Fibroblast of skin of scalp (primary cell): Measurements from ENCODE around the gene PHACTR3.
"Not testable (repeated sequence)": the region's sequence is repeated elsewhere in the genome, so short reads cannot be mapped to it uniquely, and the experiment has no call there.

Experiments used
- DNase-seq: peaks from one replicate; pipeline ENCODE4 v3.0.0-alpha.2; 2013

Gene PHACTR3

DNA sequence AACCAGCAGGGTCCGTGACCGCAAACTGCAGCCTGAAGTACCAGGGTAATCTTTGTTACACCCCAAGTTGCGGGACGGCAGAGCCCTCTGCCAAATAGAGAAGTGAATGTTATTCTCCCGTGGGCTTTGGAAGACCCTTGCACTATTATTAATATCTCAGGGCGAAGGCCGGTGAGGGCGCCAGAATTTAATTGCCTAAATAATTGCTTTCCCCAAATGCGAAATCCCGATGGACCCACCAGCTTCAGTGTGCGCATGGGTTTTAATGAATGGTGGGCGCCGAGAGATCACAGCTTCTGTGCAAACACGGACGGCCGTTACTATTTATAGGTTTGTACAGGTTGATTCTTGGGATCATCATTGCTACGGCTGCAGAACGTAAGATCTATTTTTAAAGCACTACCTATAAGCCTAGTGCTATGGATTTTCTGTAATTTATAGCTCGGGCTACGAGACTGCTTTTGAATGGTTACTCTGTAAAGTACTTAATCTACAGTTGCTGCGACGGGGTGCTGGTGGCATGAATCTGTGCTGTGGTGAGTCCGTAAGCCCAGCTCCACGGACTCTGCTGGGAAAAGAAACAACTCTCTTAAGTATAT is 15.2 kb upstream of the PHACTR3 start:
- no peak for DNase-seq

DNA sequence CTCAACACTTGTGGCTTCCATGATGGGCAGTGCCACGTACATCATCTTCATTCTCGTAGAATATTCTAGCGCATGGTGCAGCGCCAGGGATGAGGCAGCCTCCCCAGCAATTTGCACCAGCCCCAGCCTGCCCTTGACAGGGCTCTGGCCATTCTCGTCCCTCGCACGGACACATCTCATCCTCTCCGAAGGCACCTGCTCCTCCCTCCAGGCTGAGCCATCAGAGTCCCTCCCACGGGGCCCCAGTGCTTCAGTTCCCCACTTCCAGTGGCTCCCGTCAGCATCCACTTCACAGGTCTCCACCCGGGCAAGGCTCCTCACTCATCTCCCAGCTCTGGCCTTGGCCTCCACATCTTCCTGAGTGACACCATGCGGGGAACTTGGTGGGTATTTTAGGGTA is 13.3 kb upstream of the PHACTR3 start:
- no peak for DNase-seq

DNA sequence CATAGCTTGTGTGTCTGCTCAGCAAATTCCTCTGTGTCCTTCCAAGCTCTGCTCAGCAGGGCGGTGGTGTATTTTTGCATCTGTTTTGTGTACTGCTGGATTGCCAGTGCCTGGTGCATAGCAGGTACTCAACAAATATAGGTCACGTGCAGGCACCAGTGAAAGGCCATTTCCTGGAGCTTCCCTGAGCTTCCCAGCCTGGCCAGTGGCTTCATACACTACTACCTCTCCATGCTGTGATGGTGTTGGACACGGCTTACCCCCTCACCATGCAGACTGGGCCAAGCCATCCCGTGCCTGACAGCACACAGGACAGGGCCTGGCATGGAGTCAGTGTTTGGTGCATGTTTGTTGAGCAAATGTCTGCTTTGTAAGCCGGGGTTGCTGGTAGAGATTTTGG is 7.7 kb upstream of the PHACTR3 start:
- no peak for DNase-seq

DNA sequence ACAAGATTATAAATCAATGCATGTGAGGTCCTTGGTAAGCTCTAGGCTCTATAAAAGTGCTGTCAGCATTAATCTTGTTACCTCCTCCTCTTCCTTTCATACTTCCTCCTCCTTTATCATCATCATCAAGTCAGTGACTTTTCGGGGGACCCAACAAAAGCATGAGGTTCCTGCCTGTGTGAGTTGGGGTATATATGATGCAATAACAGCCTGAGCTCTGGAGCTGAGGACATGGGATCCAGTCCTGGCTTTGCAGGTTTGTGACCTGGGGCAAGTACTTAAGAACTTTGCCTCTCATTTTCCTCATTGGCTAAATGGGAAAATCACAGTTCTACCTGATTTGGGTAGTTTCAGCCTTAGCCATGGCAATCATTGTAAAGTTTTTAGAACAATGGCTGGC is 7.1 kb upstream of the PHACTR3 start:
- no peak for DNase-seq

DNA sequence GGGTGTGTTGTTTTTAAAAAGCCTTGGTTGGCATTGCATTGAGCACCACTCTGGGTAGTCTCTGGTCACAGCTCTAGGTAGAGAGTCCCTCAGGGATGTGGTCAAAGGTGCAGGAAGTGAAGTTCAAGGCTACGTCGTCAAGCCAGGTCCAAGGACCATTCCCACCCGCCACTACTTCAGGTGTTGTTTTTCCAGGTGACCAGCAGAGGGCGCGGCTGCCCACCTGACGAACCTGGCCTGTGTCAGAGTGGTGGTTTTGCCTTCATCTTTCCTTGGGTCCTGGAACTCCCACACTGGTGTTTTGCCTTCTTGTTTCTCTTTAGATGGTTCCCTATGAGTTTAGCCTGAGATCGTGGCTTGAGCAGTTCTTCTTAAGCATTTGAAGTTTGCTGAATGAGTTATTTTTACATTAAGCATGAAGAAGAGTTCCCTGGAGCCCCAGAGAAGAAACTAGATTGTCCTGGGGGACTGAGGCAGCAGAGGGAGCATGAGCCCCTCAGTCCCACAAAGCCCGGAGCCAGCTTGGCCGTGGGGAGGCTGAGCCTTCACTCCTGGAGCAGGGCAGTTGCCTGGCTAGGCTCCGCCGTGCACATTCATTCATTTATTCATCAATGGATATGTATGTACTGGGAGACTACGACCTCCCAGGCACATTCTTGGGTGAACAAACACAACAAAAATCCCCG is 5.6 kb upstream of the PHACTR3 start:
- peak; percentile 23 for DNase-seq

DNA sequence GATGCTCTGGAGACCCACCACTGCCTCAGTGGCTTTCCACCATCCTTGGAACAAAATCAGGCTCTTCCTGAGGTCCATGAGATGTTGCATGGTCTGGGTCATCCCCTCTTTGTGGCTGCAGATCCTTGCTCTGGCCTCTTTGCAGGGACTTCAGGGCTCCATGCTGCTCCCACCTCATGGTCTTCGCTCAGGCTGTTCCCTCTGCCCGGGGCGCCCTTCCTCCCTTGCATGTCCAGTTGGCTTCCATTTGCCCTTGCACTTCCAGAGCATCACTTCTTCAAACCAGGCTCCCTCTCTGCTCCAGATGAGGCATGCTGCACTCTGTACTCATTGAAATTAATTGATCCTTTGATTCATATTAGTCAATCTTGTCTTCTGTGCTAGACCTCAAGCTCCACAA is 4.4 kb upstream of the PHACTR3 start:
- DNase-seq = no peak

DNA sequence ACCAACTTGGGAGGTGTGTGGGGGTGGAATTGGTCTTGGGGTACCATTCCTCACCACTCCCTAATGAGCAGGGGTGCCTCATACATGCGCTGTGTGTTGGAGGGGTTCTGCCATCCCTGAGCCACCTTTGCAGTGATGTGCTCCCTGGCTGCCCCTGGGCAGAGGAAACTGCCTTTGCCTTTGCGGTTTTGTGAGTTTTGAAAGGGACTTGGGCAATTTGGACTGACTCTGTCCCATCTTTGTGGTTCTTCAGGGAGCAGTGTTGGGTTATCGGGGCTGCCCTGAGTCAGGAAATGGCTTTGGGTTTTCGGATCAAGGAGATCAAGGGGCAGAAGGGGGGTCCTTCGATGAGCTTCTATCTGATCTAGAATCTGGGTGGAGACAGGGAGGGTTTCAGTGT is 3.9 kb upstream of the PHACTR3 start:
- DNase-seq = no peak

DNA sequence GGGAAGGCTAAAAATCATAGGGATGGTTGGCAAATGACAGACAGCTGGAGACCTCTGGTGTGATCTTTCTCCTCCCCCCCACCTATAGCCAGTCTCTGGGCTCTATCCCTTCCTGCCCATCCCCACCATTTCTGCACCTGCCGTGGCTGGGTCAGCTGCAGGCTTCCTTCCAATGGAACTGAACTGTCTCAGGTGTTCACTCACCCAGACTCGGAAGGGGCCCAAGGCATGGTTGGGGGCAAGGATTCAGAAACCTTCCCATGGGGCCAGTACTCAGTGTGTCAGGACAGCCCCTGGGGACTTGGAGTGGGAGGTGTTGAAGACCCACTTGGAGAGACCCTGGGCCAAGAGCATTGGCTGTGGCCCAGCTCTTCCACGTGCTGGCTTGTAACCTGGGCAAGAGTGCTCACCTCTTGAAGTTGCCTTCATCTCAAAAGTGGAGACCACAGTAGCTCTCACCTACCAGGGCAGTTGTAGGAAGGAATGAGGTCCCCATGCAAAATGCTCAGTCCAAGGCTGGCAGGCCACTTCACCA is 1.7 kb upstream of the PHACTR3 start:
- DNase-seq = no peak

DNA sequence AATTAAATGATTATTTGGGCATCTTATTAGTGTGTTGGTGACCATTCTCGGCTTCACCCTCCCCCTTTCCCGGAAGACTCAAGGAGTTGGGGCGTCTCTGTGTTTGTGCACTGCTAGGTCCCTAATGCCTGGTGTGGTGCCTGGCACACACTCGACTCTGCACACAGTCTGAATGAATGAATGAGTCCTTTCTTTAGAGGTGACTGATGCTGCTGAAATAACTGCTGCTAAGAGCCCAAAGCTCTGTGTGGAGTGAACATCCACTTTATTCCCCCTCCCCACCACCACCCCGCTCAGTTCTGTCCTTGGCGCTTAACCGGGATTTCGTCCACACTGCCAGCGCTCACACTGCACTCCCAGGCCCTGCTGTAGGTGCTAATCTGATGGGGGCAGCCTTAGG is 1.2 kb upstream of the PHACTR3 start:
- DNase-seq = no peak

DNA sequence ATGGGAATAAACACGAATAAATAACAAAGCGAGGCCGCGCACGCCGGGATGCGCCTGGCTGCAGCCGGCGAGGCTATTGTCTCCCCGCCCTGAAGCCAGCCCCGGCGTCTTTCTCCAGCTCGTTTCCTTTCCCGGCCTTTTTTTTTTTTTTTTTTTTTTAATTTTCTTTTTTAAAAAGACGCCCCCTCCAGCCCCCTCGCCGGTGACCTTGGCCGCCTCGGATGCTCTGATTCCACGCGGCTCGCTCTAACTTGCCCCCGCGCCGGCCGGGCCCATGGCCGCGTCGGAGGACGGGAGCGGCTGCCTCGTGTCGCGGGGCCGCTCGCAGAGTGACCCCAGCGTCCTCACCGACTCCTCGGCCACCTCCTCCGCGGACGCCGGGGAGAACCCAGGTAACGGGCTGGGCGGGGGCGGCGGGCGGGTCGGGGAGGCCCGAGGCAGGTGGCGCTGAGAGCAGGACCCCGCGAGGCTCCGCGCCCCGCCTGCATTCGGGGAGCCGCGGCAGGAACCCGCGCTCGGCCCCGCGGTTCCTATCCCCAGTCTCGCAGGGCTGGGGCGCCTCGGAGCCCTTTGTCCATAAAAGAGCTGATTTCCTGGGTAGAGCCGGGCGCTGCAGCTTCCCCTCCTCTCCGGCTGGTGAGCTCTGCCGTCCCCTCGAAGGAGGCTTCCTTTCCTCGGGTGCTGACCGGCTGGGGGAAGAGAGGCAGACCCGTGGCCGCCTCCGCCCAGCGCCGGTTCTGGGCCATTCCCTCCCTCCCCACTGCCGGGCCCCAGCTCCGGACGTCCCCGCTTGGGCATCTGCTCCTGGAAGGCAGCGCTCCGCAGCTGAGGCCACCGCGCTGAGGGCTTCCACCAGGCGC is 631 bp downstream of the PHACTR3 start:
- no peak for DNase-seq

DNA sequence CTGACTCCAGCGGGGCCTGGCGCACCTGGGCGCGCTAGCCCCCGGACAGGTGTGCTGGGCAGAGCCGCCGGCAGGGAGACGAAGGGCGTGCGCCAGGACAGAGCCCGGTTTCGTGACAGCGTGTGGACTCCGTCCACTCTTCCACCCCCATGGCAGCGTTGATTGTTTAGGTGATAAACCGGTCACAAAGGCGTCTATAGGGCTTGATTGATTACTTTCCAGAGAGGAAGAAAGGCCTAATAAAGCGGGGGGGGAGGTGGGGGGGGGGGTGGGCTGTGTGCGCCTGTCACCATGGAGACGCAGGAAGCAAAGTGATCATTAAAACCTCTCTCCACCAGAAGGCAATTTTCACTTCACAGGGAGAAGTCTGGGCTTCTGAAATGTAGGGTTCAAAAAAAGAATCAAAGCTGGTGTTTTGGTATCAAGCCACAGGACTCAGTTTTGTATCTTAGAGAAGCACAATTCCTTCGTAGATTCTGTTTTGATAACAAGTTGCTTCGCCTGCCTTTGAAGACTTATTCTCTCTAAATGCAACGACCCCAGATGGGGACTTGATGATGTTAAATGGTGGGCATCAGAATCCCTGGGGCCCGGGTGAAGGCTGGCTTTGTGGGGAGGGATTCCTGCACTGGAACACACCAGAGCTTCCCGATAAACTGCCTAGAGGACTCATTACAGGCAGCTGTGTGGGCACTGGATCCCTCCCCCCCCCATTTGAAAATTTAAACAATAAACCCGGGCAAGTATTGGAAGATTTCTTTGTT is 1.4 kb downstream of the PHACTR3 start:
- no peak for DNase-seq

DNA sequence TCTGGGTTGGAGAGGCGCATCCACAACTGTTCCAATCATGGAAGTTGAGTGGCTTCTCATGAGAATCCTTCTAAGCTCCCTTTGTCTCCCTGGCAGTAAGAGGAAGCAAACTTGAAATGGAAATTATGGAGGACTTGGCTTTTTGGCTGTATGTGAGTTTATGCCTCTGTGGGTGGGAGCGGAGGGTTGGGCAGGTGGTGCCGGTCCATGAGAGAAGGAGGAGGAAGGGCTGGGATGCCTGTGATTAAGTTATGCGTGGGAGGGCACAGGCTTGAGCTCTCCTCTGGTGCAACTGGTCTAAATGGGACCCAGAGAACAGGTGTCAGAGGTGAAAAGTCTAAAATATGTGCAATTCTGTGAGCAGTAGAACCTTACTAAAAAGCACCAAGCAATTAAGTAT is 2.2 kb downstream of the PHACTR3 start:
- DNase-seq = no peak

DNA sequence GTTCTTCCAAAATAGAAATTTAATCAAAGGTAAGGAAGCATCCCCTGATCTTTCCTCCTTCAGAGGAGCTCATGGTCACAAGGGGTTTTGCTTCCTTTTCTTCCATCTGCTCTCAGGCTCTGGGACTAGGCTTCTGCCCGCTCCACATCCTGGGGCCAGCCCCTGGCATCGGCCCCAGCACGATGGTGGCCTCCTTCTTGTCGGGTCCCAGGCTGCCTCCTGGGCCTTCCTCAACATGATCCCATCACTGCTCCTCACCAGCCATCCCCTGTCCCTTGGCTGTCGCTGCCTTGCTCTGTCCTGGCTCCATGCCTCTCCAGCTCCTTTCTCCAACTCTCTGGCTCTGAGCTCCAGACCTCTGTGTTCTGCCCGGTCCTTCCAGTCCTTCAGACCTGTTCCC is 4.1 kb downstream of the PHACTR3 start:
- no peak for DNase-seq

DNA sequence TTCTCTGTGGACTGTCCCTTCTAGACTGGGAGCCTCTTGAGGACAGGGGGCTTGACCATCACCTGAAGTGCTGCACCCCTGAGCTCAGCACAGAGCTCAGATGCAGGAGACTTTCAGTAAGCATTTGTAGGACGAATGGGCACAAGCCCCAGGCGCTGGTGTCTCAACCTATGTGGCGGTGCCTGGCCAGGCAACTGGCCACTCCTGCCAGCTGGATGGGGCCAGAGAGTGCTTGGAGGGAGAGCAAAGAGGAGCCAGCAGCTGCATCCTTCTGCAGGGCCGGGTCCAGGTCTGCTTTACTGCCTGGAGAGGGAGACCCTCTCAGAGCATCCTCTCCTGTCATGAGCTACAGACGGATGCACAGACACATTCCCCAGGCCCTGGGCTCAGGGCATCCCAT is 4.5 kb downstream of the PHACTR3 start:
- no peak for DNase-seq

DNA sequence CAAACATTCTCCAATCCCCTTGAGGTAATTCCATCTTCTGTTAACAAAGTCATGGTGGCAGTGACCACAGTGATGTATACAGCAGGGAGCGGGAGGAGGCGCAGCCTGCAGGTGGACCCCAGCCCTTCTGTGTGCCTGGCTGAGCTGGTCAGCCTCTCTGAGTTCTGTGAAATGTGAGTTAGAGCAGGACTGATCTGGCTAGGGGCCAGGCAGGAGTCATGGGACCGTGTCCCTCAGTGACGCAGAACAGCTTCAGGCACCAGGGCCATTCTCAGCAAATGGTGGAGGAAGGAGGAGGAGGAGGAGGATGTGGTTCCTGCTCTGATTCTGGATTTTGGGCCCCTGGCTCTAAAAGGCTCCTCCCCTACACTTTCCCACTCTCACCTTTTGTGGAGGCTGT is 6.9 kb downstream of the PHACTR3 start:
- no peak for DNase-seq

DNA sequence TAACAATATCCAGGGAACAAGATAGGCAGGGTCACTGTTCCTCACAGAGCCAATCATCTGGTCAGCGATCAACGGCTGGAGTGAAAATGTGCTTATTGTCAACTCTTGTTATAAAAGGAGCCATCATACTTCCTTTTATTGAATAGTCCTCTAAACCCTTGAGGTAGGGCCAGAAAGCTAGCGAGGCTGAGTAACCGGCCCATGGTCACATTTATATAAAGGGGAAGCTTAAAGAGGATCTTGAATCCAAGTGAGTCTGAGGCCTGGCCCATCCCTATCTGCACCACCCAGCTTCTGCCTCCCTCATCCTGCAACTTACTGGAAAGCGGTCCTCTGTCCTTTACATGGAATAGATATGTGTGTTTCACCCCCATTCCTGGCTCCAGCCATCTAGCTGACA is 9.5 kb downstream of the PHACTR3 start:
- no peak for DNase-seq

DNA sequence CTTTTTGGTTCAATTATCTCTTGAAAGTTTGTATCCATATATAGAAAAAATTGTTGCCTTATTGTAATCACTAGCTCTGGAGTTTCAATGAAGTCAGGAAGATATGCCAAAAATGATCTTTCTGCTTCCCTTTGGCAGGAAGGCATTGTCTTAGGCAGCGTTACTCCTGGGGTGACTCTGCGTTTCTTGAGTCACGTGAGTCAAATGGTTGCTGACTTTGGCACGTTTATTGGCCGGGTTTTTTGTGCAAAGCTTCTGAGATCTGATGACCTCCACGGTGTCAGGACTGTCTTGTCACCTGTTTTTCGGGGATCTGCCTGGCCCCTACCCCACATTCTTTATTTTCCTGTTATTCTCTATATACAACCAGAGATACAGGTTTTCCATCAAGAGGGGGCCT is 10.4 kb downstream of the PHACTR3 start:
- no peak for DNase-seq

DNA sequence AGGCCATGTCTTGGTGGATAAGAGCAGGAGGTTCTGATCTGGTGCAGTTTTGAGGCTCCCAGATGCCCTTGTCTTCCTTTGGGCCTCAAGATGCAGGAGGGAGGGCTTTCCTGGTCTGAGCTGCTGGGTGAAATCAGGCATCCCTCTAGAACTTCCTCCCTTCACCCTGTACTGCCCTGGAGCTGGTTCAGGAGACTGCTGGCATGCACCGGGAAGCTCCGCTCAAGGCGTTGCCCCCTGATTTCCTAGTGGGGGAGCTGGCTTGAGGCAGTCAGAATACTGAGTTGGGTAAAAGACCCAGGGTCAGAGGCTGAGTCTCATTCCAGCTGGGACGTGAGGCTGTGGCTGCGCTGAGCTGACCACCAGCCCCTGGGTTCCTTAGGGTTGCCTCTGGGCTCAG is 12.0 kb downstream of the PHACTR3 start:
- DNase-seq = no peak

DNA sequence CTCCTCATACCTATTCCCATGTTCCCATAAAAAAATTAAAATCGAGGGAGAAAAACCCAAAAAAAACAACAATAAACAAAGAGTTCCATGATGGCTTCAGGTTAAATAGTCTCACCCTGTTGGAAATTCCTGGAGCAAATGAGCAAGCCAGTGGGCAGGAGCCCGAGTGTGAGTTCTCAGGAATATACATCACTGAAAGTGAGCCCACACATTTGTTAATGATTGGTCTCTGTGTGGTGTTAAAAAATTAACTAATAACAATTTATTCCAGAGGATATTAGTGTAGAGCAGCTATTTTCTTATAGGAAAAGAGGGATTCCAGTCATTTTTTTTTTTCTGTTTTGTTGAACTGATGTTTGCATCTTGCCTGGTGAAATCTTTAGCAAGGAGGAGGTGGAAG is 12.9 kb downstream of the PHACTR3 start:
- DNase-seq = no peak

DNA sequence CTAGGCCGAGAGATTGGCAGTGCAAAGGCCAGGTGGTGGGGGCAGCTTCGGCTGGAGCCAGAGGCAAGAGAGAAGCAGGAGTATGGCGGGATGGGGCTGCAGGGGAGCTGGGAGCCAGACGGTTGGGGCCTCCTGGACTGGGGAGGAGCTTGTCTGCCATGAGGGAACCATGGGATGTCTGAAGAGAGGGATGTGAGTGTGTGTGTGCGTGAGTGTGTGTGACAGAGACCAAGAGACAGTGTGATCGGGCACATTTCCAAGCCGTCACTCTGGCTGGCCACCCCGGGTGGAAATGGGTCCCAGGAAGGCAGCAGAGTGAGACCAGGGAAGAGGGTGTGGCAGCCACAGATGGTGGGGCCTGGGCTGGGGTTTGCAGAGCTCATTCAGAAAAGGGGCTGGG is 13.8 kb downstream of the PHACTR3 start:
- no peak for DNase-seq

DNA sequence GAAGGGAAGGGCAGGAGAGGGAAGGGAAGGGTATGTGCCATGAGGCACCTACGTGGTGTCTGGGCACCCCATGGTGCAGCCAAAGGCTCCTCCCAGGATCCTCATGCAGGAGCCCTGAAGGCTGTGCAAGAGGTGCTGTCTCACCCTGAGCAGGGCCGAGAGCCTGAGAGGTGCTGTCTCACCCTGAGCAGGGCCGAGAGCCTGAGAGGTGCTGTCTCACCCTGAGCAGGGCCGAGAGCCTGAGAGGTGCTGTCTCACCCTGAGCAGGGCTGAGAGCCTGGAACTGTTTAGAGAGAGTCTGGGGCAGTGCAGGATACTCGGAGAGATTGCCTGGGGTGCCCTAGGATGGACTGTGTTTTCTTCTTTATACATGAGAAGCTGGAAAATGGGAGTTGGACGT is 14.2 kb downstream of the PHACTR3 start:
- DNase-seq = not testable (repeated sequence)

DNA sequence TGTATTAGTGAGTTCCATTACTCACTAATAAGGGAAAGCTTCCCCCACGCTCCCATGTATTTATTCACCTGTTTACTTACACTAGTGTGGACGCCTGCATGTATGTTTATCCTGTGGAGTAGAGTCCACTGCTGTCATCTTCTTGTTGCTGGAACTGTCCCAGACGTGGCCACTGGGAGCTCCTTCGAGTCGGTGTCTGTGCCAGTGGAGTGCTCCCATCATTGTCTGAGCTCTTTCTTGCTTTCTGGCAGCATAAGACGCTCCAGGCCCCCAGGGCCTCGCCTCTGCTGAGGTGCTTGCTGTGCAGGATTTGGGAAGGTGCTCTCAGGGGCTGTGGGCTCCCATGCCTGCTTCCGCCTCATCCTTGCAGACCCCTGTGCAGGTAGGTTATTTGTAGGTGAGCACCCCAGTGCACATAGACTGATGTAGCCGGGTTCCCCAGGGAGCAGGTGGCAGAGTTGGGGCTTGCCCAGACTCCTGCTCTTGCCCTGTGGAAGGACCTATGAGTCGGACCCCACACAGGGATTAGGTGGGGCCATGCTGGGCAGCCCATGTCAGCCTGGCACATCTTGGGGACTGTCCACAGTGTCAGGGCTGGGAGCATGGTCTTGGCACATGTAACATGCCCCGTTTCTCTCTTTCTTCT is 16.6 kb downstream of the PHACTR3 start:
- no peak for DNase-seq
